Endothelial cell (in vitro differentiated cells): Measurements from ENCODE around the gene ELP4. TPM values are rescaled to one million over a fixed set of nuclear protein-coding genes. Genes with fewer than 3 reads are reported as not detected.

Source experiments
- DNase-seq: peaks from one replicate; pipeline ENCODE4 v3.0.0; 2021; ENCODE audit warnings: low spot score
- H3K27ac Mint-ChIP-seq: one replicate; pipeline ENCODE4 v1.8.0; 2021; ENCODE audit warnings: mixed read lengths, inconsistent platforms; ENCODE audit not compliant: unreplicated experiment
- H3K27me3 Mint-ChIP-seq: one replicate; pipeline ENCODE4 v1.8.0; 2021; ENCODE audit warnings: mild to moderate bottlenecking, moderate library complexity, mixed read lengths, inconsistent platforms; ENCODE audit not compliant: unreplicated experiment
- H3K36me3 Mint-ChIP-seq: one replicate; pipeline ENCODE4 v1.8.0; 2021; ENCODE audit warnings: mild to moderate bottlenecking, low read depth, mixed read lengths, inconsistent platforms; ENCODE audit not compliant: unreplicated experiment
- H3K4me1 Mint-ChIP-seq: one replicate; pipeline ENCODE4 v1.8.0; 2021; ENCODE audit warnings: mild to moderate bottlenecking, mixed read lengths, inconsistent platforms; ENCODE audit not compliant: unreplicated experiment
- H3K4me3 Mint-ChIP-seq: one replicate; pipeline ENCODE4 v1.8.0; 2021; ENCODE audit warnings: mild to moderate bottlenecking, mixed read lengths, inconsistent platforms; ENCODE audit not compliant: unreplicated experiment
- H3K9me3 Mint-ChIP-seq: one replicate; pipeline ENCODE4 v1.8.0; 2021; ENCODE audit warnings: mixed read lengths, inconsistent platforms; ENCODE audit not compliant: unreplicated experiment
- CTCF ChIP-seq: fragments of 200-600 bp; sonication (generic); IDR thresholded peaks from one replicate; pipeline ENCODE4 v1.5.0; 2021; ENCODE audit warnings: antibody characterized with exemption; ENCODE audit not compliant: unreplicated experiment
- total RNA-seq: library from RNA; stranded (reverse); fragmentation: NEBNext Ultra II Directional; extraction: Animal tissue kit (Norgen Biotek cat#: 25700); gene quantifications from one replicate; pipeline ENCODE4 v1.2.1, GENCODE V29; 2021; ENCODE audit not compliant: unreplicated experiment

The ELP4 gene
- total RNA-seq, 1 donor from 2014 or later: 9.5 TPM

GRCh38 chr11:31645747-31646146 is 136.2 kb downstream of the ELP4 start:
- Mint-ChIP-seq H3K4me3 (no peak overlapping the region), H3K4me1 (no peaks in the 10 kb centered on the region), H3K27ac (no peak overlapping the region), H3K27me3 (no peaks in the 10 kb centered on the region), H3K9me3 (no peaks in the 10 kb centered on the region), H3K36me3 (no peaks in the 10 kb centered on the region)
- DNase-seq: no peak
- TF ChIP-seq CTCF: no peak

GRCh38 chr11:31646216-31646615 is 136.6 kb downstream of the ELP4 start:
- Mint-ChIP-seq H3K36me3 (no peaks in the 10 kb centered on the region), H3K9me3 (no peaks in the 10 kb centered on the region), H3K4me3 (no peak overlapping the region), H3K4me1 (no peaks in the 10 kb centered on the region), H3K27me3 (no peaks in the 10 kb centered on the region), H3K27ac (no peak overlapping the region)
- no peak for TF ChIP-seq CTCF
- DNase-seq: no peak

- no peaks in the 10 kb centered on the region for H3K36me3 Mint-ChIP-seq
- H3K27ac Mint-ChIP-seq: no peak overlapping the region
- no peaks in the 10 kb centered on the region for H3K4me1 Mint-ChIP-seq
- H3K27me3 Mint-ChIP-seq: no peaks in the 10 kb centered on the region
- no peaks in the 10 kb centered on the region for H3K9me3 Mint-ChIP-seq
- no peak for DNase-seq
- H3K4me3 Mint-ChIP-seq: no peak overlapping the region
- TF ChIP-seq CTCF: no peak
Observed at GRCh38 chr11:31649129-31649966, 139.8 kb downstream of the ELP4 start.

- Mint-ChIP-seq H3K27me3 (no peaks in the 10 kb centered on the region), H3K4me3 (no peak overlapping the region), H3K4me1 (no peaks in the 10 kb centered on the region), H3K36me3 (no peaks in the 10 kb centered on the region), H3K9me3 (no peaks in the 10 kb centered on the region), H3K27ac (no peak overlapping the region)
- no peak for TF ChIP-seq CTCF
- no peak for DNase-seq
Observed at GRCh38 chr11:31651208-31651607, 141.6 kb downstream of the ELP4 start.

- Mint-ChIP-seq H3K27me3 (no peaks in the 10 kb centered on the region), H3K36me3 (no peaks in the 10 kb centered on the region), H3K4me3 (no peak overlapping the region), H3K9me3 (no peaks in the 10 kb centered on the region), H3K4me1 (no peaks in the 10 kb centered on the region), H3K27ac (no peak overlapping the region)
- no peak for DNase-seq
- no peak for TF ChIP-seq CTCF
Observed at GRCh38 chr11:31651822-31652221, 142.3 kb downstream of the ELP4 start.
